Measurements from ENCODE around the gene AOPEP.

The AOPEP gene

GRCh38 chr9:94860678-94861588, 134.4 kb downstream of the AOPEP start:
- TF ChIP-seq, protein P1, sequence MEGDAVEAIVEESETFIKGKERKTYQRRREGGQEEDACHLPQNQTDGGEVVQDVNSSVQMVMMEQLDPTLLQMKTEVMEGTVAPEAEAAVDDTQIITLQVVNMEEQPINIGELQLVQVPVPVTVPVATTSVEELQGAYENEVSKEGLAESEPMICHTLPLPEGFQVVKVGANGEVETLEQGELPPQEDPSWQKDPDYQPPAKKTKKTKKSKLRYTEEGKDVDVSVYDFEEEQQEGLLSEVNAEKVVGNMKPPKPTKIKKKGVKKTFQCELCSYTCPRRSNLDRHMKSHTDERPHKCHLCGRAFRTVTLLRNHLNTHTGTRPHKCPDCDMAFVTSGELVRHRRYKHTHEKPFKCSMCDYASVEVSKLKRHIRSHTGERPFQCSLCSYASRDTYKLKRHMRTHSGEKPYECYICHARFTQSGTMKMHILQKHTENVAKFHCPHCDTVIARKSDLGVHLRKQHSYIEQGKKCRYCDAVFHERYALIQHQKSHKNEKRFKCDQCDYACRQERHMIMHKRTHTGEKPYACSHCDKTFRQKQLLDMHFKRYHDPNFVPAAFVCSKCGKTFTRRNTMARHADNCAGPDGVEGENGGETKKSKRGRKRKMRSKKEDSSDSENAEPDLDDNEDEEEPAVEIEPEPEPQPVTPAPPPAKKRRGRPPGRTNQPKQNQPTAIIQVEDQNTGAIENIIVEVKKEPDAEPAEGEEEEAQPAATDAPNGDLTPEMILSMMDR (IDR thresholded peaks at IDR 0.05): no peak
- Histone ChIP-seq H3K27ac (peak overlapping the region; percentile 15 to 61), H3K4me3 (no peak overlapping the region)
- no peak for DNase-seq (ENCODE audit: low spot score)

GRCh38 chr9:94861589-94862272, 135.2 kb downstream of the AOPEP start:
- H3K27ac ChIP-seq: peak overlapping the region; percentile 15 to 61
- TF ChIP-seq, protein P1 (IDR thresholded peaks at IDR 0.05): no peak
- DNase-seq (ENCODE audit: low spot score): no peak
- no peak overlapping the region for H3K4me3 ChIP-seq

GRCh38 chr9:94864196-94864595, 137.7 kb downstream of the AOPEP start:
- Histone ChIP-seq H3K4me3 (no peak overlapping the region), H3K27ac (peak overlapping the region; percentile 69 to 73)
- DNase-seq (ENCODE audit: low spot score): no peak
- TF ChIP-seq, protein P1 (IDR thresholded peaks at IDR 0.05): no peak

GRCh38 chr9:94864862-94865509, 138.5 kb downstream of the AOPEP start:
- Histone ChIP-seq H3K27ac (peak overlapping the region; percentile 69 to 81), H3K4me3 (no peak overlapping the region)
- TF ChIP-seq, protein P1 (IDR thresholded peaks at IDR 0.05): no peak
- DNase-seq (ENCODE audit: low spot score): no peak

- DNase-seq (ENCODE audit: low spot score): no peak
- TF ChIP-seq, protein P1 (IDR thresholded peaks at IDR 0.05): no peak
- H3K27ac ChIP-seq: peak overlapping the region; percentile 69 to 81
- peak overlapping the region; percentile 15 for H3K4me3 ChIP-seq
Observed at GRCh38 chr9:94865582-94866452, 139.3 kb downstream of the AOPEP start.

DNA sequence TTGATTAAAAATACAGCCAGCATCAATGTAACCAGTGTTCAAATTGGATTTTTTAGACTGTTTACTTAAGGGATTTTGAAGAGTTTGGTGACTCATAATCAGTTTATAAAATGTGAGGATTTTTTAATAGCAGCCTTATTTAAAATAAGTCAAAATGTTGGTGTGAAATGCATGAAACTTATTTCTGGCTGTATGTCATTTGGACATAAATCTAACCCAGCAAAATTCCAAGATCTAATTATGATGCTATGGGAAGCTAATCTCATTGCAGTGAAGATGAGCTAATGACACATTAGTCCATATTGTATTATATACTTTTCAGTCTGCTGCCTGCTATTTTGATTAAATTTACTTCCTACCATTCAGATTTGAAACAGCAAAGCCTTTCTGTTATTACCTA, 140.3 kb downstream of the AOPEP start:
- Histone ChIP-seq H3K27ac (peak overlapping the region; percentile 69 to 86), H3K4me3 (peak overlapping the region; percentile 43)
- TF ChIP-seq, protein P1 (IDR thresholded peaks at IDR 0.05): no peak
- DNase-seq (ENCODE audit: low spot score): no peak

All from coronary artery (tissue), 2 donors.